Neural cell (in vitro differentiated cells): Measurements from ENCODE around the gene ZNF747. TPM values are rescaled to one million over a fixed set of nuclear protein-coding genes. Genes with fewer than 3 reads are reported as not detected.

Source experiments
- H2AFZ ChIP-seq: fragments of 200-600, 300-800 bp; sonication (generic), shearing (Covaris generic); 2 replicates; pipeline ENCODE4 v1.6.0; 2014; ENCODE audit warnings: low read depth, mild to moderate bottlenecking, antibody characterized with exemption, low read length, moderate library complexity
- H3F3A ChIP-seq: fragments of 200-600 bp; shearing (Covaris generic); 2 replicates; pipeline ENCODE4 v1.6.1; 2016; ENCODE audit warnings: mild to moderate bottlenecking, moderate library complexity, mixed read lengths, antibody characterized with exemption, low read length; ENCODE audit not compliant: insufficient read depth, poor library complexity, severe bottlenecking
- H3K27ac ChIP-seq: fragments of 200-600, 300-800 bp; sonication (generic), shearing (Covaris generic); 2 replicates; pipeline ENCODE4 v1.5.1; 2014; ENCODE audit warnings: mild to moderate bottlenecking, low read length, moderate library complexity
- H3K27me3 ChIP-seq: fragments of 300-800, 200-600 bp; sonication (generic), shearing (Covaris generic); 2 replicates; pipeline ENCODE4 v1.6.0; 2014; ENCODE audit warnings: mild to moderate bottlenecking, low read depth, low read length, moderate library complexity; ENCODE audit not compliant: insufficient read depth
- H3K36me3 ChIP-seq: fragments of 300-800, 200-600 bp; sonication (generic), shearing (Covaris generic); 2 replicates; pipeline ENCODE4 v1.5.1; 2014; ENCODE audit warnings: mild to moderate bottlenecking, antibody characterized with exemption, low read length, moderate library complexity; ENCODE audit not compliant: insufficient read depth
- H3K4me2 ChIP-seq: fragments of 300-800, 200-600 bp; sonication (generic), shearing (Covaris generic); 2 replicates; pipeline ENCODE4 v1.6.0; 2014; ENCODE audit warnings: mild to moderate bottlenecking, low read length
- H3K4me3 ChIP-seq: fragments of 300-800, 200-600 bp; sonication (generic), shearing (Covaris generic); 2 replicates; pipeline ENCODE4 v1.5.1; 2014; ENCODE audit warnings: mild to moderate bottlenecking, low read length, moderate library complexity
- H3K79me2 ChIP-seq: fragments of 200-600 bp; shearing (Covaris generic); replicated peaks from 2 replicates; pipeline ENCODE4 v1.6.0; 2014; ENCODE audit warnings: mild to moderate bottlenecking, low read length, moderate library complexity; ENCODE audit not compliant: insufficient read depth
- H3K9ac ChIP-seq: fragments of 300-800, 200-600 bp; sonication (generic), shearing (Covaris generic); 2 replicates; pipeline ENCODE4 v1.6.1; 2016; ENCODE audit warnings: mild to moderate bottlenecking, low read length, mixed read lengths
- H3K9me2 ChIP-seq: fragments of 200-600 bp; shearing (Covaris generic); 2 replicates; pipeline ENCODE4 v1.6.1; 2016; ENCODE audit warnings: mild to moderate bottlenecking, low read length, mixed read lengths; ENCODE audit not compliant: insufficient read depth
- H3K9me3 ChIP-seq: fragments of 200-600, 300-800 bp; sonication (generic), shearing (Covaris generic); 2 replicates; pipeline ENCODE4 v1.6.1; 2016; ENCODE audit warnings: mild to moderate bottlenecking, mixed run types, low read length, moderate library complexity, mixed read lengths
- H4K20me1 ChIP-seq: fragments of 200-600 bp; shearing (Covaris generic); 2 replicates; pipeline ENCODE4 v1.6.1; 2016; ENCODE audit warnings: mild to moderate bottlenecking, mixed run types; ENCODE audit not compliant: insufficient read depth
- EP300 ChIP-seq: fragments of 450-650 bp; conservative IDR thresholded peaks from 2 replicates; pipeline ENCODE4 v1.6.1; 2014; ENCODE audit warnings: antibody characterized with exemption, mild to moderate bottlenecking, moderate library complexity; ENCODE audit not compliant: poor library complexity, severe bottlenecking
- EZH2 ChIP-seq: fragments of 200-600, 300-800 bp; shearing (Covaris generic), sonication (generic); IDR thresholded peaks from 2 replicates; pipeline ENCODE4 v1.6.1; 2014; ENCODE audit warnings: antibody characterized with exemption, low read length, borderline replicate concordance, mild to moderate bottlenecking; ENCODE audit not compliant: insufficient read depth, poor library complexity, severe bottlenecking
- MXI1 ChIP-seq: fragments of 450-650 bp; conservative IDR thresholded peaks from 2 replicates; pipeline ENCODE4 v1.6.1; 2014; ENCODE audit warnings: antibody characterized with exemption, mild to moderate bottlenecking; ENCODE audit not compliant: poor library complexity, severe bottlenecking
- POLR2AphosphoS5 ChIP-seq: IDR thresholded peaks from 2 replicates; pipeline ENCODE4 v1.6.1; 2012
- RAD21 ChIP-seq: fragments of 450-650 bp; conservative IDR thresholded peaks from 2 replicates; pipeline ENCODE4 v1.6.1; 2014; ENCODE audit warnings: antibody characterized with exemption, mild to moderate bottlenecking, moderate library complexity
- SMC3 ChIP-seq: fragments of 450-650 bp; conservative IDR thresholded peaks from 2 replicates; pipeline ENCODE4 v1.6.1; 2014; ENCODE audit warnings: antibody characterized with exemption, mild to moderate bottlenecking, moderate library complexity; ENCODE audit not compliant: poor library complexity
- TAF1 ChIP-seq: IDR thresholded peaks from 2 replicates; pipeline ENCODE4 v1.6.1; 2012; ENCODE audit warnings: low read depth
- polyA plus RNA-seq: library from polyadenylated mRNA; depleted of rRNA; stranded (reverse); fragments of >200 nt; gene quantifications from 2 replicates; pipeline ENCODE4 v1.2.3, GENCODE V29; 2014
- TF ChIP-seq, protein P1 (sequence below): IDR thresholded peaks from 2 replicates; pipeline ENCODE4 v1.6.1; 2012; ENCODE audit warnings: borderline replicate concordance
- TF ChIP-seq, protein P2 (sequence below): fragments of 450-650 bp; IDR thresholded peaks from 2 replicates; pipeline ENCODE4 v1.5.1; 2014; ENCODE audit warnings: antibody characterized with exemption, mild to moderate bottlenecking, moderate library complexity; ENCODE audit not compliant: poor library complexity, severe bottlenecking

Gene ZNF747
- polyA plus RNA-seq, 1 donor from 2014 or later, result 5.7 TPM

- H4K20me1 ChIP-seq, result no peaks in the 10 kb centered on the region
- H3K27me3 ChIP-seq, result no peaks in the 10 kb centered on the region
- H3K9me3 ChIP-seq, result no peaks in the 10 kb centered on the region
- H3K9me2 ChIP-seq, result no peaks in the 10 kb centered on the region
- no peaks in the 10 kb centered on the region for H3F3A ChIP-seq
- no peak overlapping the region for H2AFZ ChIP-seq
- no peak overlapping the region for H3K27ac ChIP-seq
- H3K9ac ChIP-seq, result no peak overlapping the region
- no peaks in the 10 kb centered on the region for H3K36me3 ChIP-seq
- H3K4me2 ChIP-seq, result no peak overlapping the region
- TF ChIP-seq, protein P1, sequence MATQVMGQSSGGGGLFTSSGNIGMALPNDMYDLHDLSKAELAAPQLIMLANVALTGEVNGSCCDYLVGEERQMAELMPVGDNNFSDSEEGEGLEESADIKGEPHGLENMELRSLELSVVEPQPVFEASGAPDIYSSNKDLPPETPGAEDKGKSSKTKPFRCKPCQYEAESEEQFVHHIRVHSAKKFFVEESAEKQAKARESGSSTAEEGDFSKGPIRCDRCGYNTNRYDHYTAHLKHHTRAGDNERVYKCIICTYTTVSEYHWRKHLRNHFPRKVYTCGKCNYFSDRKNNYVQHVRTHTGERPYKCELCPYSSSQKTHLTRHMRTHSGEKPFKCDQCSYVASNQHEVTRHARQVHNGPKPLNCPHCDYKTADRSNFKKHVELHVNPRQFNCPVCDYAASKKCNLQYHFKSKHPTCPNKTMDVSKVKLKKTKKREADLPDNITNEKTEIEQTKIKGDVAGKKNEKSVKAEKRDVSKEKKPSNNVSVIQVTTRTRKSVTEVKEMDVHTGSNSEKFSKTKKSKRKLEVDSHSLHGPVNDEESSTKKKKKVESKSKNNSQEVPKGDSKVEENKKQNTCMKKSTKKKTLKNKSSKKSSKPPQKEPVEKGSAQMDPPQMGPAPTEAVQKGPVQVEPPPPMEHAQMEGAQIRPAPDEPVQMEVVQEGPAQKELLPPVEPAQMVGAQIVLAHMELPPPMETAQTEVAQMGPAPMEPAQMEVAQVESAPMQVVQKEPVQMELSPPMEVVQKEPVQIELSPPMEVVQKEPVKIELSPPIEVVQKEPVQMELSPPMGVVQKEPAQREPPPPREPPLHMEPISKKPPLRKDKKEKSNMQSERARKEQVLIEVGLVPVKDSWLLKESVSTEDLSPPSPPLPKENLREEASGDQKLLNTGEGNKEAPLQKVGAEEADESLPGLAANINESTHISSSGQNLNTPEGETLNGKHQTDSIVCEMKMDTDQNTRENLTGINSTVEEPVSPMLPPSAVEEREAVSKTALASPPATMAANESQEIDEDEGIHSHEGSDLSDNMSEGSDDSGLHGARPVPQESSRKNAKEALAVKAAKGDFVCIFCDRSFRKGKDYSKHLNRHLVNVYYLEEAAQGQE, result no peak
- no peak for TF ChIP-seq EZH2
- no peak for TF ChIP-seq SMC3
- TF ChIP-seq MXI1, result no peak
- TF ChIP-seq, protein P2, sequence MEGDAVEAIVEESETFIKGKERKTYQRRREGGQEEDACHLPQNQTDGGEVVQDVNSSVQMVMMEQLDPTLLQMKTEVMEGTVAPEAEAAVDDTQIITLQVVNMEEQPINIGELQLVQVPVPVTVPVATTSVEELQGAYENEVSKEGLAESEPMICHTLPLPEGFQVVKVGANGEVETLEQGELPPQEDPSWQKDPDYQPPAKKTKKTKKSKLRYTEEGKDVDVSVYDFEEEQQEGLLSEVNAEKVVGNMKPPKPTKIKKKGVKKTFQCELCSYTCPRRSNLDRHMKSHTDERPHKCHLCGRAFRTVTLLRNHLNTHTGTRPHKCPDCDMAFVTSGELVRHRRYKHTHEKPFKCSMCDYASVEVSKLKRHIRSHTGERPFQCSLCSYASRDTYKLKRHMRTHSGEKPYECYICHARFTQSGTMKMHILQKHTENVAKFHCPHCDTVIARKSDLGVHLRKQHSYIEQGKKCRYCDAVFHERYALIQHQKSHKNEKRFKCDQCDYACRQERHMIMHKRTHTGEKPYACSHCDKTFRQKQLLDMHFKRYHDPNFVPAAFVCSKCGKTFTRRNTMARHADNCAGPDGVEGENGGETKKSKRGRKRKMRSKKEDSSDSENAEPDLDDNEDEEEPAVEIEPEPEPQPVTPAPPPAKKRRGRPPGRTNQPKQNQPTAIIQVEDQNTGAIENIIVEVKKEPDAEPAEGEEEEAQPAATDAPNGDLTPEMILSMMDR, result no peak
- TF ChIP-seq POLR2AphosphoS5, result no peak
- TF ChIP-seq TAF1, result no peak
- TF ChIP-seq RAD21, result no peak
- TF ChIP-seq EP300, result no peak
- H3K79me2 ChIP-seq, result peaks cover 4% of the 10 kb centered on the region
- H3K4me3 ChIP-seq, result no peak overlapping the region
Observed at GRCh38 chr16:30561089-30561816, 26.6 kb upstream of the ZNF747 start.

DNA sequence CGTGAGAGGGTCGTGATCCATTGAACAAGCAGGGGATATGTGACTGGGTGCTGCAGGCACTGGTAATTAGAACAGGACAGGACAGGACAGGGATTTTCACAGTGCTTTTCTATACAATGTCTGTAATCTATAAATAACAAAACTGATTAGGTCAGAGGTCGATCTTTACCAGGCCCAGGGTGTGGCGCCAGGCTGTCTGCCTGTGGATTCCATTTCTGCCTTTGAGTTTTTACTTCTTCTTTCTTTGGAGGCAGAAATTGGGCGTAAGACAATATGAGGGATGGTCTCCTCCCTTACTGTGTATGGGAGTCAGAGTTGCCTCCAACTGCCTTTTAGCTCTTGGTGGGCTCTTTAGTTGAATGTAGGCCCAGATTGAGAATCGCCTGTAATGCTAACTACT, 25.0 kb upstream of the ZNF747 start:
- Histone ChIP-seq H3K79me2 (peaks cover 7% of the 10 kb centered on the region), H3K9me2 (no peaks in the 10 kb centered on the region), H3K9ac (no peak overlapping the region), H2AFZ (no peak overlapping the region), H3K9me3 (no peaks in the 10 kb centered on the region), H3K4me3 (no peak overlapping the region), H3K36me3 (no peaks in the 10 kb centered on the region), H3K4me2 (no peak overlapping the region), H3K27me3 (no peaks in the 10 kb centered on the region), H4K20me1 (no peaks in the 10 kb centered on the region), H3F3A (no peaks in the 10 kb centered on the region), H3K27ac (no peak overlapping the region)
- TF ChIP-seq, protein P2, result no peak
- no peak for TF ChIP-seq MXI1
- no peak for TF ChIP-seq TAF1
- TF ChIP-seq EZH2, result no peak
- TF ChIP-seq SMC3, result no peak
- TF ChIP-seq POLR2AphosphoS5, result no peak
- no peak for TF ChIP-seq EP300
- TF ChIP-seq, protein P1, result no peak
- TF ChIP-seq RAD21, result no peak
